Omental fat pad (tissue), 4 donors: Measurements from ENCODE around the gene FAM98B. TPM values are rescaled to one million over a fixed set of nuclear protein-coding genes. Genes with fewer than 3 reads are reported as not detected.

ENCODE experiments used
- ATAC-seq: fragments of 150-250 bp; one replicate; pipeline ENCODE4 v1.9.1; 2016; ENCODE audit warnings: mild to moderate bottlenecking, moderate library complexity; ENCODE audit not compliant: low FRiP score
- DNase-seq: peaks from one replicate; pipeline ENCODE4 v3.0.0-alpha.2; 2019; ENCODE audit warnings: low spot score
- CTCF ChIP-seq, 3 donors: fragments of 450-650 bp; IDR thresholded peaks; one replicate each; pipeline ENCODE4 v1.5.1; 2016 to 2017; ENCODE audit warnings: antibody characterized with exemption in 3 of 3, mild to moderate bottlenecking in 3 of 3, moderate library complexity in 2 of 3
- total RNA-seq, 4 donors: library from RNA; depleted of rRNA; stranded (reverse); fragments of >200 nt; gene quantifications; one replicate each; pipeline ENCODE4 v1.1.0, GENCODE V29; 2016

Gene FAM98B
- total RNA-seq, 4 donors from 2014 or later, result 7.6 to 18.3 (median 10.7) TPM

- peak; percentile 71 for ATAC-seq
- no peak for DNase-seq
- TF ChIP-seq CTCF (IDR thresholded peaks at IDR 0.05), result no peak
Measured at GRCh38 chr15:38517312-38517975, 63.5 kb downstream of the FAM98B start.

- DNase-seq, result no peak
- TF ChIP-seq CTCF (IDR thresholded peaks at IDR 0.05), result no peak
- no peak for ATAC-seq
Measured at GRCh38 chr15:38518084-38518483, 64.2 kb downstream of the FAM98B start.

- DNase-seq (no peak), ATAC-seq (no peak)
Measured at GRCh38 chr15:38520035-38520434, 66.1 kb downstream of the FAM98B start.

GRCh38 chr15:38521316-38521715 is 67.4 kb downstream of the FAM98B start:
- no peak for TF ChIP-seq CTCF (IDR thresholded peaks at IDR 0.05)
- ATAC-seq, result no peak
- no peak for DNase-seq

More at GRCh38 chr15:38520035-38520434, 66.1 kb downstream of the FAM98B start:
- TF ChIP-seq CTCF (IDR thresholded peaks at IDR 0.05), result no peak

GRCh38 chr15:38522922-38523321 is 69.0 kb downstream of the FAM98B start:
- ATAC-seq, result no peak
- no peak for DNase-seq
- no peak for TF ChIP-seq CTCF (IDR thresholded peaks at IDR 0.05)

- TF ChIP-seq CTCF (IDR thresholded peaks at IDR 0.05), result no peak
- no peak for DNase-seq
- no peak for ATAC-seq
Measured at GRCh38 chr15:38524156-38524555, 70.2 kb downstream of the FAM98B start.

- ATAC-seq (no peak), DNase-seq (no peak)
- TF ChIP-seq CTCF (IDR thresholded peaks at IDR 0.05), result no peak
Measured at GRCh38 chr15:38525489-38525888, 71.6 kb downstream of the FAM98B start.
